ENCODE results near the gene MGAT5.

GRCh38 chr2:134359367-134360081 is 105.7 kb downstream of the MGAT5 start:
- TF ChIP-seq, protein P1, sequence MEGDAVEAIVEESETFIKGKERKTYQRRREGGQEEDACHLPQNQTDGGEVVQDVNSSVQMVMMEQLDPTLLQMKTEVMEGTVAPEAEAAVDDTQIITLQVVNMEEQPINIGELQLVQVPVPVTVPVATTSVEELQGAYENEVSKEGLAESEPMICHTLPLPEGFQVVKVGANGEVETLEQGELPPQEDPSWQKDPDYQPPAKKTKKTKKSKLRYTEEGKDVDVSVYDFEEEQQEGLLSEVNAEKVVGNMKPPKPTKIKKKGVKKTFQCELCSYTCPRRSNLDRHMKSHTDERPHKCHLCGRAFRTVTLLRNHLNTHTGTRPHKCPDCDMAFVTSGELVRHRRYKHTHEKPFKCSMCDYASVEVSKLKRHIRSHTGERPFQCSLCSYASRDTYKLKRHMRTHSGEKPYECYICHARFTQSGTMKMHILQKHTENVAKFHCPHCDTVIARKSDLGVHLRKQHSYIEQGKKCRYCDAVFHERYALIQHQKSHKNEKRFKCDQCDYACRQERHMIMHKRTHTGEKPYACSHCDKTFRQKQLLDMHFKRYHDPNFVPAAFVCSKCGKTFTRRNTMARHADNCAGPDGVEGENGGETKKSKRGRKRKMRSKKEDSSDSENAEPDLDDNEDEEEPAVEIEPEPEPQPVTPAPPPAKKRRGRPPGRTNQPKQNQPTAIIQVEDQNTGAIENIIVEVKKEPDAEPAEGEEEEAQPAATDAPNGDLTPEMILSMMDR (IDR thresholded peaks at IDR 0.05), result no peak
- TF ChIP-seq EP300 (IDR thresholded peaks at IDR 0.05), result no peak
- no peak for TF ChIP-seq POLR2AphosphoS5 (IDR thresholded peaks at IDR 0.05)
